ENCODE results near the gene TNFRSF19.
"Not testable (repeated sequence)": the region's sequence is repeated elsewhere in the genome, so short reads cannot be mapped to it uniquely, and the experiment has no call there.

The TNFRSF19 gene

GRCh38 chr13:23570099-23570920 lies at the start of gene TNFRSF19:
TSS of gene TNFRSF19 (plus strand) at chr13:23570412. CDS start at chr13:23590184, 19,772 bp downstream.
- ChIA-PET POLR2A (ENCODE audit: low non-redundant PET) (no interaction called here), CTCF (interaction anchor here (0.6 to 1.6 kb wide), 3 partner anchors 8 to 138 kb away, joined by 3 to 8 read pairs (median 5); no protein-coding TSS in a partner anchor)
- DNase-seq (ENCODE audit: low spot score), result no peak
- TF ChIP-seq CTCF (conservative IDR thresholded peaks at IDR 0.05; ENCODE audit: low read depth), result no peak
- no peak within 1 kb of the TSS for H3K27ac ChIP-seq

GRCh38 chr13:23529926-23530325 lies 40.3 kb upstream of the TNFRSF19 start:
- POLR2A ChIA-PET (ENCODE audit: low non-redundant PET); DNase-seq (ENCODE audit: low spot score): not testable (repeated sequence)

GRCh38 chr13:23531446-23531845 lies 38.8 kb upstream of the TNFRSF19 start:
- CTCF ChIA-PET, result no interaction called here
- TF ChIP-seq CTCF (conservative IDR thresholded peaks at IDR 0.05; ENCODE audit: low read depth), result no peak
- no peak overlapping the region for H3K27ac ChIP-seq
- POLR2A ChIA-PET (ENCODE audit: low non-redundant PET), result no interaction called here
- DNase-seq (ENCODE audit: low spot score), result no peak

More at GRCh38 chr13:23529926-23530325, 40.3 kb upstream of the TNFRSF19 start:
- H3K27ac ChIP-seq, result not testable (repeated sequence)
- CTCF ChIA-PET, result interaction anchor here (0.6 kb wide), 1 partner anchor 44 kb away, joined by 5 read pairs; no protein-coding TSS in a partner anchor

- CTCF ChIA-PET, result no interaction called here
- DNase-seq (ENCODE audit: low spot score), result no peak
- TF ChIP-seq CTCF (conservative IDR thresholded peaks at IDR 0.05; ENCODE audit: low read depth), result no peak
- no peak overlapping the region for H3K27ac ChIP-seq
- POLR2A ChIA-PET (ENCODE audit: low non-redundant PET), result no interaction called here
These were observed 36.1 kb upstream of the TNFRSF19 start for GRCh38 chr13:23534090-23534489.

- POLR2A ChIA-PET (ENCODE audit: low non-redundant PET), result no interaction called here
- no peak overlapping the region for H3K27ac ChIP-seq
- no peak for DNase-seq (ENCODE audit: low spot score)
- CTCF ChIA-PET, result no interaction called here
- no peak for TF ChIP-seq CTCF (conservative IDR thresholded peaks at IDR 0.05; ENCODE audit: low read depth)
These were observed 28.9 kb upstream of the TNFRSF19 start for GRCh38 chr13:23541221-23541824.

- POLR2A ChIA-PET (ENCODE audit: low non-redundant PET), result no interaction called here
- TF ChIP-seq CTCF (conservative IDR thresholded peaks at IDR 0.05; ENCODE audit: low read depth), result no peak
- H3K27ac ChIP-seq, result no peak overlapping the region
- DNase-seq (ENCODE audit: low spot score), result no peak
- CTCF ChIA-PET, result interaction anchor here (0.6 kb wide), 1 partner anchor 395 kb away, joined by 3 read pairs; no protein-coding TSS in a partner anchor
These were observed 25.5 kb upstream of the TNFRSF19 start for GRCh38 chr13:23544668-23545067.
